HG03342 (cell line): ENCODE data around the gene GLCCI1.
"Not testable (repeated sequence)": the region's sequence is repeated elsewhere in the genome, so short reads cannot be mapped to it uniquely, and the experiment has no call there.

Source experiments
- ATAC-seq: cut with Tn5 transposase; IDR thresholded peaks from one replicate; pipeline ENCODE4 v1.9.1; 2021; ENCODE audit warnings: mild to moderate bottlenecking, moderate library complexity; ENCODE audit not compliant: unreplicated experiment

GLCCI1 gene

DNA sequence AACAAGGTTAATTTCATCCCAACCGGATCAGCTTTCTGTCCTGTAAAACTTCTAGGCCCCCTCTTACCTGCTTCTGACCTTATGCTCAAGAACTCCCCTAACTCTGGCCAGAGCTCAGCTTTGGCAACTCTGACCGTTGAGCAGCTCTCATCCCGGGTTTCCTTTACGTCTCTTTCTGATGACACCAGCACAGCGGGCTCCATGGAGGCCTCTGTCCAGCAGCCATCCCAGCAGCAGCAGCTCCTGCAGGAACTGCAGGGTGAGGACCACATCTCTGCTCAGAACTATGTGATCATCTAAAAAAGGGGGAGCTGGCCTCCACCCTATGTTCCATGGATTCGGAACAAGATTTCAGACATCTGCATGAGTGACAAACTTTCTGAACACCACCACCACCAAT lies 117.6 kb downstream of the GLCCI1 start:
- no peak for ATAC-seq

- no peak for ATAC-seq
These were observed 120.6 kb downstream of the GLCCI1 start for GRCh38 chr7:8089036-8089780.

DNA sequence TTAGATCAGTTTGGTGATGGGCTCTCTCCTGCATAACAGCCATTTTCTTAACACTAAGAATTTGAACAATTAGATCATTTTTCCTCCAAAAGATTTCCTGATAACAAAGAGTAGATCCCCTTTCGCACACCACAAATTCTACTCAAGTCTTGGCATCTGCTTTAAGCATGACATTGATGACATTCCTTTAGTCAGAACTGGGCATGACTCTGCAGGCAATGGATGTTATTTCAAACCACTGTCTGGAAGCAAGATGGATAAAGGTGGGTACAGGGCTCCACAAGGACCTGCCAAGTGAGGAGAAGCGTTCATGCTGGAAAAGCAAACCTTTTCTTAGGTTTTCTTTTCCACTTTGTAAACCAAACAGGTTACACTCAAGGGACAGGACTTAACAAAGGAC lies 123.5 kb downstream of the GLCCI1 start:
- ATAC-seq = no peak

GRCh38 chr7:8094164-8095140 lies 125.9 kb downstream of the GLCCI1 start:
- ATAC-seq = no peak

- not testable (repeated sequence) for ATAC-seq
These were observed 132.7 kb downstream of the GLCCI1 start for GRCh38 chr7:8101292-8101691.

DNA sequence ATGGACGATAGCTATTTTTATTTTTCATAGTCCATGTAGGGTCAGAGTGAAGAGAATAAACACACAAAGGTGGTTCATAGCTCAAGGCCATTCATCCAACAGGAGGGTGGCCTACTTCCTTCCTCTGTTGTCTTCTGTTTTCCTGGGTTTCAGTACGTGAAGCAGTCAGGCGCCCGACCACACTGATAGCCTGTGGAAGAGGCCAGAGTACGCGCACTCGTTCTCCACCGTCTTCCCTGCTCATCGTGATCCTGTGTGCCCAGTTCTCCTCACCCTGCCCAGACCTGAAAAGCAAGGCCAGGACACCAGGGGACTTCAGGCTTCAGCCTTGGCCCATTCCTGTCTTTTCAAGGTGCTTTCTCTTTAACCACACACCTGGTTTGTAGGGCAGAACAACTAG lies 134.7 kb downstream of the GLCCI1 start:
- ATAC-seq = no peak

DNA sequence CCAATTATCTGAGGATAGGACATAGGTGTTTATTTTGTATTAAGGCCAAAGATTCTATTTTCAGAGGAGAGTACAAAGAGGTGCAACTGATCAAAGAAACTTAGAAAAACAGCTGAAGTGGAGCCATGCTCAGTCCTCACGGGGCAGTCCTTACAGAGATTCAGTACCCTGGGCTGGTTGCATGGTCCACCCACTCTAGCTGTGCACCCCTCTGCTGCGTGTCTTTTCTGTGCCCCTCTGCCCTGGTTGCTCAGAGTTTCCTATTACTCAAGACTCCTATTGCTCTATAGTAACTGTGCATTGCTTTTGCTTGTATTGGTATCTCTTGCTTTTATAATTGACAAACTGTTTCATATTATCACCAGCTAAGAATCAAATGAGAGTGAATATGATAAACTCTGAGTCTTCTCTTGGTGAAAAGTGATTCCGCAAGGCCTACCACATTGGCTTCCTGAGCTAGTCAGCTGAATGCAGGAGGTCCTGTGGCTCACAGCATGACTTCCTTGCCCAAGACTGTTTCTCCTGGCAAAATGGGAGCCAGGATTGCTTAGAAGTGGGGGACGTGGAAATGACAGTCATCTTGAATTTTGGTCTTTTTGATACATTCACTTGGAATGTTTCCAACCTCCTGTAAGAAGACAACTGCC lies 137.0 kb downstream of the GLCCI1 start:
- no peak for ATAC-seq

DNA sequence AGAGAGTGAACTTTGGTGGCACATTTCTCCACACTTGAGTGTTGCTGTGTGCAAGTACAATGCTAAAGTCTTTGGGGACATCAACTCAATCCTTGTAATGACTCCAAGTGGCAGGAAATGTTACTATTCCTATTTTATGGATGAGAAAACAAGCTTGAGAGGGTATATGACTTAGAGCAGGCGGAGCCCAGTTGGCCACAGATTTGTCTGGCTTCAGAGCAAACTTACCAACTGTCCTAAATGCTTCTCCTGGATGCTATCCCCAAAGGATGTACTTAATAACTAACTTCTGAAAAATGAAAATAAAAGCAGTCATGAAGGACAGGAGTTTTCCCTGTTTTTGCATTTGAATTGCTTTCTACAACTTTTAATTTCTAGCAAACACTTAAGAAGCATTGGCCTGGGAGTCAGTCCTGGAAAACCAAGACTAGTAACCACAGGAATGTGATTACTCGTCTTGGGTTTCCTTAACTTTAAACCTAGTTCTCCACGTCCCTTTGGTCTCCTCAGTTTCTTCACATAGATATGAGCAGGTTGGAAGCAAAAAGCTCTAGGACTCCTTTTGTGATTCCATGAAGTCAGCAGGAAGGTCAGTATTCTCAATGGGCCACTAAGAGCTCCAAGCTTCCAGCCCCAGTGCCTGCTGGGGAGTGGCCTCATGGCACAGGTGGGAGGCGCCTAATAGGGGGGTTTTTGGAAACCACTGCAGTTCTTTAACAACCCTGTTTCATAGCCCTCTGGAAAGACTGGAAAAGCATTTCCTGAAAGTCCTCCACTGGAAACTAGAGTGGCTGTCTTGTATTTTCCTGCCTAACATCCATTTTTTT lies 140.8 kb downstream of the GLCCI1 start:
- ATAC-seq = no peak

DNA sequence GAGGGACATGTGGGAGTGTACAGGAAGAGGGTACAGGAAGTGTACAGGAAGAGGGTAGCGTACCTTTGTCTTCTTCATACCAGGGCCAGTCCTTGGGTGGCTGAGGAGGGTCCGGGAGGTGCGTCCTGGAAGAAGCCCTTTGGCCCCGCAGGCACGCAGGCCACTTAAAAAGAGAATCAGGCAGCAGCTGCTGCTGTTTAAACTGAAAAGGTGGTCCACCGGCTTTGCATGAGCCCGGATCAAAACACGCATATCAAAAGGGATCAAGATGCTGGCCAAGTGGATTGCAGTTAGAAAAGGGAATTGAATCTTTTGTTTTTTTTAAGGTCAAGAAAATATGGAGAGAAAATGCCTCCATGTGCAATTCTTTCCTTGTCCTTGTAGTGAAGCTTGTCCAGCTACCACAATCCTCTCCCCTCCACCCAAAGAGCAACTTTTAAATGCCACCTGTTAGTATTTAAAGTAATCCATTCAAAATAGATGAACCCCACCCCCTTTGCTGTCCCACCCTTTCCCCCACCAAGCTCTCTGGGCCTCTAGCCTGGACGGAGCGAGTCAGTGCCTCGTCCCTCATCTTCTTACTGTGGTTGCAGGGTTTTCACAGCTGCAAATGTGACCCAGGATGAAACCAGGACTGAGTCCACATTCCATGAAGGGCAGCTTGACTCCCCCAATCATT lies 142.8 kb downstream of the GLCCI1 start:
- ATAC-seq = no peak

DNA sequence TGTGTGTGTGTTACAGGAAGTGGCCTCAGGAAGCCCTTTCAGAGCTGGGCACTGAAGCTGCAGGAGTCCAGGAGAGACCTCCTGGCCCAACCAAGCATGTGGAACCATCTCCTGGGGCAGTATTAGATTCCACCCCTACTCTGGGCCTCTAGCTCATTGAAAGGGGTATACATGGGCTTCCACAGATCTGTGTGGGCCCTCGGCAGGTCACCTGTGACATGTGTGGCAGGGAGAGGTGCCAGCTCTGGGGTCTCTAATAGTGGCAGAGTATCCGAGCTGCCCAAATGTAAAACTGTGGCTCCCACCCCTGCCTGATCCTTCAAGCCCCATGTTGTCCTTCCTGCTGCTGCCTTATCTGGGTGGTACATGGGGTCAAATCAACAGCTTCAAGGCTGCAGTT lies 144.1 kb downstream of the GLCCI1 start:
- no peak for ATAC-seq

DNA sequence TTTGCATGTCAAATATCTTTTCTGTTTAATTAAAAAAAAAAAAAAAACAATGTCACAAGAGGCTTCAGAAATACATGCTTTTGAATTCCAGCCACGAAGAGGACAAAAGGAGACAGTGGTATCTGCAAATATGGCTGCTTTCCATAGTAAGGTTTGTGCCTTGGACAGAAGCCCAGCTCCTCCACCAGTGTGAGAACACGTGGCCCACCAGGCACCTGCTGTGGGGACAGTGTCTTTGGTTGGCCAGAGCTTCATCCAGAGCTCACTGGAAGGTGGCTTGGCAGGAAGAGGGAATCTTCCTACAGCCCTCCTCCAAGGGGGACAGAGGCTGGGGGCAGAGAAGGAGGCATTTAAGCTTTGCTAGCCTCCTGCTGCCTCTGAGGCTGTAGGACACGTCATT lies 144.6 kb downstream of the GLCCI1 start:
- no peak for ATAC-seq

DNA sequence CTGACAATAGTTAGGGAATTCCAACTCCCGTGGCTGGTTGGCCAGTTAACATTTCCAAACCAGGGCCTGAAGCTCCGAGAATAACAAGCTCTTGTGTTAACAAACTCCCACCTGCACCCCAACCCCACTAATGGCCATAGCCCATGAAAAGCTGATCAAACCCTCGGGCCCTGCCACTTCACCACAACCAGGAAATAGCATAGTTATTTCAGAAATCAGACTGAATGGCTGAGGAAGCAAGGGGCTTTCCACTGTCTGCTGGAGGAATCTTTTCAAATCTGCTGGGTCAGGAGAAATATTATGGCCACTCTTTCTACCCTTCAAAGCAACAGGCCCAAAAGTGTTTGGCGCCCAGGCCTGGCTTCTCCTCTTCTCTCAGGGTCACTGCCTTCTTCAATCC lies 145.6 kb downstream of the GLCCI1 start:
- ATAC-seq = peak; percentile 37

- peak; percentile 85 for ATAC-seq
These were observed 147.2 kb downstream of the GLCCI1 start for GRCh38 chr7:8115547-8116402.

DNA sequence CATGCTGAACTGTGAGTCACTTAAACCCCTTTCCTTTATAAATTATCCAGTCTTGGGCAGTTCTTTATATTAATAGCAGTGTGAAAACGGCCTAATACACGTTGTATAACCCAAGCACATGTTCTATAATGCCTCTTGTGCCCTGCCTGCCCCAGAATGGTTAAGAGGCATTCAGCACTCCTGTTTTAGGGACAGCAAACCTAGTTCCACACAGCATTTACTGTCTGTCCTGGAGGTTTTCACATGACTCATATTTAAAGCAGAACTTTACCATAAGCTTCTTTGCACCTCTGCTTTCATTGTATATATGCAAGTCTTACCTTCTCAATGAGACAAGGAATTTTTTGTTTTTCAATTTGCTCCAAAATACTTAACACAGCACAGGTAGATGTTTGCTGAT lies 148.6 kb downstream of the GLCCI1 start:
- no peak for ATAC-seq

- ATAC-seq = no peak
These were observed 150.7 kb downstream of the GLCCI1 start for GRCh38 chr7:8119262-8119661.

DNA sequence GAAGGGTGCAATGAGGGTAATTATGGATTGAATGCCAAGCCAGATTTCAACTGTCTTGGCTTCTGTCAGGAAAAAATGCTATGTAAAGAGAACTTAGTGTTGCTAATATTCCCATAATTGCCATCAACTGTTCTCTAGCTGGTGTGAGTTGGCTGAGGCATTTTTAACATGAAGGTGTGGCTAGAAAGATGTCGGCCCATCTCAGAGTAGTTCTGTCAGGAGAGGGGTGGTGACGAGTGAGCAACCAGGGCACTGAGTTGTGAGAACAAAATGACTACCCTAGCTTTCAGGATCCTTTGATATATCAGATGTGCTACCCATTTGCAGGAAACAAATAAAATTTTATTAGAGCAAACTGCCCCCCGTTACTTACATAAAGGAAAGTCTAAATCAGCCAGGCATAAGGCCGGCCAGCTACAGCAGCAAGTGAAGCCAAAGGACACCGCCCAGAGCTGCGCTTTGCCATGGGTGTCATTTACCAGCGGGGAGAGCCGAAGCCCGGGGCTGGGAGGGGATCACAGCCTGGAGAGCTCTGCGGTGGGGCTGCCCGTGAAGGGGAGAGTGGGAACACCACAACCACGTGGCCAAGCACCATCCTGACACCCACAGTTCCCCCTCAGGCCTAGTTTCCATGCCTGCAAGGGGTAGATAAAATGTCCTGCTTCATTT lies 151.9 kb downstream of the GLCCI1 start:
- no peak for ATAC-seq

DNA sequence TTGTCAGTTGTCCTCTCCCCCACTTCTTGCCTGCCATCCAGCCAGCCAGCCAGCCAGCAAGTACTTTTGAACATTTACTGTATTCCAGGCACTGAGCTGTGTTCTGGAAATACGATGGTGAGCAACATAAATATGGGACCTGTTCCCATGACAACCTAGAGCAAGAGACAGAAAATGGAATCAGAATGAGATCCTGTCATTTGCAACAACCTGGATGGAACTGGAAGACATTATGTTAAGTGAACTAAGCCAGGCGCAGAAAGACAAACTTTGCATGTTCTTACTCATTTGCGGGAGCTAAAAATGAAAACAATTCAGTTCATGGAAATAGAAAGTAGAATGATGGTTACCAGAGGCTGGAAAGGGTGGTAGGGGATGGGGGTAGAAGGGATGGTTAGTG lies 152.6 kb downstream of the GLCCI1 start:
- ATAC-seq = no peak

DNA sequence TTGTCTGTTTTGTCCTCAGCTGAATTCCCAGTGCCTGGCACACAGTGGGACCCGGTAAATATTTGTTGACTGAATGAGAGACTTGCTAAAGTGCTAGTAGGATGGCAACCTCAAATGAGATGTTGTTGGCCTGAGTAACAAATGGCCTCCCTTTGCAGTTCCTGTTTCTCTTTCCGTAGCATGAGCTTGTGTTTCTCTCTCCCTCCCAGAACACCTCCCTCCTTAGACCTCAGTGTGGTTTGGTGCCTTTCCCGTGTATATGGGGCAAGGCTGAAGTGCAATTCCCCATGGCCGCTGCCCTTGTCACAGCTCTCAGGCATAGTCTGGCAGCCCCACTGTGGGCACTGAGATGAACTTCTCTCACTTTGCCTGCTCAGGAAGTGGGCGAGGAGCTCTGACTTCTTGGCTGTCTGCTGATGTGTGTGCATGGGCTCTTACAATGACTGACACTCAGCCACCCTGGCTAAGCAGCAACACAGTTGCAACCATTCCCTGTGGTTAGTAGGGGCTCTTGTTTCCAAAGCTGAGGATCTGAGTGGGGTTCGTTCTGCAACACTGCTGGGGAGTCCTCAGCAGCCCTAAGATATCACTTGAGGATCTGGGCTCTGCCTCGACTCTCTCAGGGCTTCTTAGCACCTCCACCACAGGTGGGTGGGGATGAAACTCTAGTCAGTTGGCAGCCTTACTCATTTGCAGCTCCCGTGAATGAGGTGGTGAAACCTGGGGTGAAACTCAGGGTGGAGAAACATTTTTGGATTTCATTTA lies 157.3 kb downstream of the GLCCI1 start:
- ATAC-seq = peak; percentile 70
